ENCODE results near the gene MAP3K14. TPM values are rescaled to one million over a fixed set of nuclear protein-coding genes. Genes with fewer than 3 reads are reported as not detected.
A peak's percentile ranks its signal among the peaks of the same experiment; 100 is the strongest.

MAP3K14 gene
- total RNA-seq (2022): 5.3 and 9.2 TPM in 2 replicates
- percentile 64 among the genes with signal in this experiment for Bru-seq, nascent RNA
- BruChase-seq, experiment 1, labeled RNA remaining after a 6-hour chase: percentile 50 among the genes with signal in this experiment
- BruChase-seq, experiment 2, labeled RNA remaining after a 2-hour chase: percentile 56 among the genes with signal in this experiment
- long read RNA-seq, full-length matches to known transcripts: 4 of 11 reads
- long read RNA-seq, partial matches to known transcripts: 5 of 11 reads
- long read RNA-seq, other reads (novel, unspliced or antisense): 2 of 11 reads

GRCh38 chr17:45316434-45317110 lies at the start of gene MAP3K14:
Gene MAP3K14 (minus strand): TSS chr17:45317020. CDS start chr17:45290745, 26,275 bp downstream.
- TF ChIP-seq CTCF (IDR thresholded peaks at IDR 0.05; ENCODE audit: unreplicated experiment): no peak
- H3K4me1 Mint-ChIP-seq (ENCODE audit: insufficient read depth, unreplicated experiment): peaks cover 70% of the 10 kb centered on the region
- H3K9me3 Mint-ChIP-seq (ENCODE audit: unreplicated experiment): no peaks in the 10 kb centered on the region
- intact Hi-C loops (cut with micrococcal nuclease): loop anchor here (1.0 to 5.0 kb wide), 3 partner anchors 23 to 169 kb away; partner anchors contain the start of gene HEXIM1
- H3K36me3 Mint-ChIP-seq (ENCODE audit: insufficient read depth, unreplicated experiment): peaks cover 8% of the 10 kb centered on the region
- no peaks in the 10 kb centered on the region for H3K27me3 Mint-ChIP-seq (ENCODE audit: insufficient read depth, unreplicated experiment)
- ChIA-PET POLR2A (interaction anchor here (0.7 to 12.9 kb wide), 34 partner anchors 10 to 899 kb away, joined by 3 to 404 read pairs (median 4); partner anchors contain the start of genes HEXIM1, HEXIM2 and NMT1), CTCF (interaction anchor here (0.5 to 4.8 kb wide), 6 partner anchors 8 to 124 kb away, joined by 3 to 22 read pairs (median 6); no protein-coding TSS in a partner anchor)
- peak within 1 kb of the TSS; percentile 86 for H3K4me3 Mint-ChIP-seq (ENCODE audit: unreplicated experiment)
- DNase-seq (ENCODE audit: unreplicated experiment): peak; percentile 53
- BruUV-seq (replicated peaks): no TSS peak
- H3K27ac Mint-ChIP-seq (ENCODE audit: low read depth, unreplicated experiment): peak within 1 kb of the TSS; percentile 98

- no peaks in the 10 kb centered on the region for H3K9me3 Mint-ChIP-seq (ENCODE audit: unreplicated experiment)
- no peak overlapping the region for H3K4me3 Mint-ChIP-seq (ENCODE audit: unreplicated experiment)
- H3K27me3 Mint-ChIP-seq (ENCODE audit: insufficient read depth, unreplicated experiment): no peaks in the 10 kb centered on the region
- TF ChIP-seq CTCF (IDR thresholded peaks at IDR 0.05; ENCODE audit: unreplicated experiment): no peak
- no peaks in the 10 kb centered on the region for H3K36me3 Mint-ChIP-seq (ENCODE audit: insufficient read depth, unreplicated experiment)
- CTCF ChIA-PET: interaction anchor here (1.0 kb wide), 1 partner anchor 24 kb away, joined by 5 read pairs; no protein-coding TSS in a partner anchor
- BruUV-seq (replicated peaks): no TSS peak
- H3K4me1 Mint-ChIP-seq (ENCODE audit: insufficient read depth, unreplicated experiment): peaks cover 11% of the 10 kb centered on the region
- DNase-seq (ENCODE audit: unreplicated experiment): no peak
- intact Hi-C loops (cut with micrococcal nuclease): no loop called here
- POLR2A ChIA-PET: interaction anchor here (0.6 to 0.7 kb wide), 2 partner anchors 89 to 205 kb away, joined by 3 read pairs; no protein-coding TSS in a partner anchor
- H3K27ac Mint-ChIP-seq (ENCODE audit: low read depth, unreplicated experiment): no peak overlapping the region
Observed at GRCh38 chr17:45366049-45366448, 49.2 kb upstream of the MAP3K14 start.

- POLR2A ChIA-PET: interaction anchor here (0.6 to 1.1 kb wide), 3 partner anchors 45 to 59 kb away, joined by 3 to 6 read pairs (median 3); partner anchors contain the start of gene MAP3K14
- Mint-ChIP-seq H3K4me3 (ENCODE audit: unreplicated experiment) (no peak overlapping the region), H3K27ac (ENCODE audit: low read depth, unreplicated experiment) (peak overlapping the region; percentile 13), H3K27me3 (ENCODE audit: insufficient read depth, unreplicated experiment) (no peaks in the 10 kb centered on the region), H3K9me3 (ENCODE audit: unreplicated experiment) (no peaks in the 10 kb centered on the region), H3K4me1 (ENCODE audit: insufficient read depth, unreplicated experiment) (peaks cover 4% of the 10 kb centered on the region), H3K36me3 (ENCODE audit: insufficient read depth, unreplicated experiment) (no peaks in the 10 kb centered on the region)
- TF ChIP-seq CTCF (IDR thresholded peaks at IDR 0.05; ENCODE audit: unreplicated experiment): no peak
- no peak for DNase-seq (ENCODE audit: unreplicated experiment)
- CTCF ChIA-PET: no interaction called here
- no TSS peak for BruUV-seq (replicated peaks)
- intact Hi-C loops (cut with micrococcal nuclease): no loop called here
Observed at GRCh38 chr17:45364531-45365390, 47.9 kb upstream of the MAP3K14 start.

Data from MCF 10A (cell line).